OCI-LY7 (cell line): ENCODE results near the gene AP2A1.

ENCODE experiments used
- EZH2phosphoT487 ChIP-seq: fragments of 200-600 bp; sonication (generic); IDR thresholded peaks from 2 replicates; pipeline ENCODE4 v1.6.1; 2018; ENCODE audit warnings: low read depth, borderline replicate concordance, mild to moderate bottlenecking, mixed run types, antibody characterized with exemption, low read length, moderate library complexity, mixed read lengths
- TF ChIP-seq, protein P1 (sequence below): fragments of 200-600 bp; sonication (generic); conservative IDR thresholded peaks from 2 replicates; pipeline ENCODE4 v1.5.1; 2014; ENCODE audit warnings: mild to moderate bottlenecking, antibody characterized with exemption, low read length, moderate library complexity, mixed read lengths

DNA sequence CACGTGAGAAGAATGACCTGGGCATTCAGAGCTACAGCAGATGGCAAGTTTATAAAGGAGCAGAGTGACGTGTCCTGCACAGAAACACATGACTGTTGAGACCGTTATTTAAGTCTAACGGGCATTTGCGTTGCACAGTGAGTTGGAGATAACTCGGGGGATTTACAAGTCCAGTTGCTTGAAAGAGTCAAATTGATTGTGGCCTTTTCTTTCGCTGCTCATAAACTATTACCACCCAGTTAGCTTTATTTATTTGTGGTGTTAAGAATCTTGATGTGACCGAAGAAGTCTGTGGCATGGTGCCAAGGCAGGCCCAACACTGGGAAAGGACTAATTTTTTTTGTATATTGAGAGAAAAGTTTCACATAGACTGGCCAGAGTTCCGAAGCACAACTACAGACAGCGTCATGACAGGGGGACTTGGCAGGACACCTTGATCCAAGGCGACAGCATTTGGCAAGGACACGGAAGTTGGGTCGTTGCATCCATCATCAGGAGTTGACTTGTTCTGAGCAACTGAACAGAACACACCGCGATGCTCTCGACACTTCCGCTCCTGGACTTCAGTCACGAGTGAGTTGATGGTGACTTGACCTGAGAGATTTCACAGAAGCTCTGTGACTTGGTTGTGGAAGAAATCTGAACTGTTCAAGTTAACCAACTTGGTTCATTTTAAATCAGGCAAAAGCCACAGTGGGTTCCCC lies 72.2 kb downstream of the AP2A1 start:
- TF ChIP-seq, protein P1, sequence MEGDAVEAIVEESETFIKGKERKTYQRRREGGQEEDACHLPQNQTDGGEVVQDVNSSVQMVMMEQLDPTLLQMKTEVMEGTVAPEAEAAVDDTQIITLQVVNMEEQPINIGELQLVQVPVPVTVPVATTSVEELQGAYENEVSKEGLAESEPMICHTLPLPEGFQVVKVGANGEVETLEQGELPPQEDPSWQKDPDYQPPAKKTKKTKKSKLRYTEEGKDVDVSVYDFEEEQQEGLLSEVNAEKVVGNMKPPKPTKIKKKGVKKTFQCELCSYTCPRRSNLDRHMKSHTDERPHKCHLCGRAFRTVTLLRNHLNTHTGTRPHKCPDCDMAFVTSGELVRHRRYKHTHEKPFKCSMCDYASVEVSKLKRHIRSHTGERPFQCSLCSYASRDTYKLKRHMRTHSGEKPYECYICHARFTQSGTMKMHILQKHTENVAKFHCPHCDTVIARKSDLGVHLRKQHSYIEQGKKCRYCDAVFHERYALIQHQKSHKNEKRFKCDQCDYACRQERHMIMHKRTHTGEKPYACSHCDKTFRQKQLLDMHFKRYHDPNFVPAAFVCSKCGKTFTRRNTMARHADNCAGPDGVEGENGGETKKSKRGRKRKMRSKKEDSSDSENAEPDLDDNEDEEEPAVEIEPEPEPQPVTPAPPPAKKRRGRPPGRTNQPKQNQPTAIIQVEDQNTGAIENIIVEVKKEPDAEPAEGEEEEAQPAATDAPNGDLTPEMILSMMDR = no peak
- no peak for TF ChIP-seq EZH2phosphoT487
